HepG2 (cell line): Measurements from ENCODE around the gene LEMD1. TPM values are rescaled to one million over a fixed set of nuclear protein-coding genes. Genes with fewer than 3 reads are reported as not detected.

ENCODE experiments used
- AHDC1 ChIP-seq: sonication (generic); formaldehyde crosslinking; IDR thresholded peaks from 2 replicates; pipeline ENCODE4 v1.5.1; 2020; ENCODE audit warnings: mild to moderate bottlenecking, missing genetic modification reagents, borderline replicate concordance
- BATF2 ChIP-seq: sonication (generic); formaldehyde crosslinking; IDR thresholded peaks from 2 replicates; pipeline ENCODE4 v1.8.0; 2022; ENCODE audit warnings: mild to moderate bottlenecking, missing genetic modification reagents, moderate library complexity
- CHD2 ChIP-seq: IDR thresholded peaks from 2 replicates; pipeline ENCODE4 v1.6.1; 2011; ENCODE audit warnings: low read depth, low read length, improper control_type of control experiment
- ESRRA ChIP-seq: sonication (generic); formaldehyde crosslinking; IDR thresholded peaks from 2 replicates; pipeline ENCODE4 v1.5.1; 2020; ENCODE audit warnings: mild to moderate bottlenecking, low read depth, missing genetic modification reagents
- HNRNPL ChIP-seq: fragments of 200-400 bp; formaldehyde crosslinking; IDR thresholded peaks from 2 replicates; pipeline ENCODE4 v1.6.1; 2017; ENCODE audit warnings: mild to moderate bottlenecking, low read depth, low read length
- KDM3A ChIP-seq: IDR thresholded peaks from 2 replicates; pipeline ENCODE4 v1.6.1; 2018; ENCODE audit warnings: low read depth, missing compliant biosample characterization
- MLLT10 ChIP-seq: sonication (generic); formaldehyde crosslinking; IDR thresholded peaks from 2 replicates; pipeline ENCODE4 v1.4.0; 2020; ENCODE audit warnings: missing genetic modification reagents
- PRDM15 ChIP-seq: sonication (generic); formaldehyde crosslinking; IDR thresholded peaks from 2 replicates; pipeline ENCODE4 v1.4.0; 2020; ENCODE audit warnings: missing genetic modification reagents
- SALL1 ChIP-seq: sonication (generic); formaldehyde crosslinking; IDR thresholded peaks from 2 replicates; pipeline ENCODE4 v1.8.0; 2022; ENCODE audit warnings: mild to moderate bottlenecking, missing genetic modification reagents
- TAF15 ChIP-seq: fragments of 200-400 bp; formaldehyde crosslinking; IDR thresholded peaks from one replicate; pipeline ENCODE4 v1.6.1; 2018; ENCODE audit warnings: mild to moderate bottlenecking, low read depth, low read length; ENCODE audit not compliant: poor library complexity, severe bottlenecking
- THAP11 ChIP-seq: IDR thresholded peaks from 2 replicates; pipeline ENCODE4 v1.6.1; 2016; ENCODE audit warnings: missing biosample characterization, missing genetic modification reagents
- TRIM22 ChIP-seq: fragments of 450-650 bp; IDR thresholded peaks from 2 replicates; pipeline ENCODE4 v1.6.1; 2017
- ZBTB37 ChIP-seq: sonication (generic); formaldehyde crosslinking; IDR thresholded peaks from 2 replicates; pipeline ENCODE4 v1.4.0; 2020; ENCODE audit warnings: mild to moderate bottlenecking, missing genetic modification reagents
- ZNF20 ChIP-seq: sonication (generic); formaldehyde crosslinking; IDR thresholded peaks from 2 replicates; pipeline ENCODE4 v1.4.0; 2020; ENCODE audit warnings: mild to moderate bottlenecking, moderate library complexity, missing genetic modification reagents
- ZNF75D ChIP-seq: sonication (generic); formaldehyde crosslinking; IDR thresholded peaks from 2 replicates; pipeline ENCODE4 v1.8.1; 2023; ENCODE audit warnings: missing genetic modification reagents, mild to moderate bottlenecking, borderline replicate concordance
- ZSCAN22 ChIP-seq: sonication (generic); formaldehyde crosslinking; IDR thresholded peaks from 2 replicates; pipeline ENCODE4 v1.4.0; 2020; ENCODE audit warnings: mild to moderate bottlenecking, missing genetic modification reagents
- polyA plus RNA-seq, 8 experiments: library from polyadenylated mRNA; depleted of rRNA in 3 of 8; stranded (reverse) in 7 of 8; unstranded in 1 of 8; fragments of >200 nt; fragmentation: Illumina TruSeq in 4 of 8; extraction: Trizol in 4 of 8; gene quantifications; 2 replicates each; pipeline versions ENCODE4 v1.2.1 to v1.2.3, GENCODE V29; 2011 to 2016; ENCODE audit warnings: low read depth in 4 of 8, missing spikeins in 1 of 8, mixed read lengths in 1 of 8; ENCODE audit not compliant: insufficient read depth in 1 of 8
- total RNA-seq, 5 experiments: library from RNA; depleted of rRNA; stranded (reverse); fragments of >200 nt; fragmentation: Illumina TruSeq; extraction: Trizol; gene quantifications; 2 replicates each; pipeline ENCODE4 v1.2.3, GENCODE V29; 2016; ENCODE audit warnings: low read depth in 1 of 5

LEMD1 gene
- total and polyA plus RNA-seq, 2 of the 13 experiments (the other 11 are each of a cell fraction or from before 2014, with no cell fraction given), result 1.4 to 2.3 TPM

- TF ChIP-seq PRDM15 (no peak), SALL1 (CRISPR knock-in tag) (peak; percentile 17; the same call in 1 of the 2 replicates), THAP11 (CRISPR knock-in tag) (no peak), ZNF20 (CRISPR knock-in tag) (no peak), TRIM22 (no peak), MLLT10 (CRISPR knock-in tag) (no peak), HNRNPL (0 out of 2 replicates have a peak, but pooled peaks have one; percentile 18), ZBTB37 (CRISPR knock-in tag) (no peak), AHDC1 (CRISPR knock-in tag) (no peak), ZSCAN22 (CRISPR knock-in tag) (no peak), ESRRA (CRISPR knock-in tag) (0 out of 2 replicates have a peak, but pooled peaks have one; percentile 48), KDM3A (CRISPR knock-in tag) (no peak), CHD2 (no peak), ZNF75D (no peak), TAF15 (no peak), BATF2 (CRISPR knock-in tag) (no peak)
Observed at GRCh38 chr1:205344066-205344928, 77.6 kb downstream of the LEMD1 start (continued).
